ENCODE results near the gene MAGI1.

MAGI1 gene

GRCh38 chr3:65741540-65741939 lies 297.2 kb downstream of the MAGI1 start:
- Histone ChIP-seq H3K4me3 (ENCODE audit: low read depth in 1 of 2, low read length in 1 of 2) (no peak overlapping the region), H3K27me3 (no peaks in the 10 kb centered on the region), H3K9me3 (no peaks in the 10 kb centered on the region), H3K27ac (no peak overlapping the region), H3K4me1 (ENCODE audit: control insufficient read depth in 1 of 2, insufficient read depth in 1 of 2, low read depth in 1 of 2, low read length in 1 of 2) (no peaks in the 10 kb centered on the region), H3K36me3 (no peaks in the 10 kb centered on the region)
- no peak for TF ChIP-seq CTCF (IDR thresholded peaks at IDR 0.05)

- no peaks in the 10 kb centered on the region for H3K9me3 ChIP-seq
- no peaks in the 10 kb centered on the region for H3K27me3 ChIP-seq
- H3K4me1 ChIP-seq (ENCODE audit: control insufficient read depth in 1 of 2, insufficient read depth in 1 of 2, low read depth in 1 of 2, low read length in 1 of 2): no peaks in the 10 kb centered on the region
- no peaks in the 10 kb centered on the region for H3K36me3 ChIP-seq
- no peak overlapping the region for H3K4me3 ChIP-seq (ENCODE audit: low read depth in 1 of 2, low read length in 1 of 2)
- no peak for TF ChIP-seq CTCF (IDR thresholded peaks at IDR 0.05)
- H3K27ac ChIP-seq: no peak overlapping the region
These were observed 298.7 kb downstream of the MAGI1 start for GRCh38 chr3:65739901-65740541.

- no peak overlapping the region for H3K4me3 ChIP-seq (ENCODE audit: low read depth in 1 of 2, low read length in 1 of 2)
- no peaks in the 10 kb centered on the region for H3K4me1 ChIP-seq (ENCODE audit: control insufficient read depth in 1 of 2, insufficient read depth in 1 of 2, low read depth in 1 of 2, low read length in 1 of 2)
- no peaks in the 10 kb centered on the region for H3K36me3 ChIP-seq
- H3K9me3 ChIP-seq: no peaks in the 10 kb centered on the region
- TF ChIP-seq CTCF (IDR thresholded peaks at IDR 0.05): no peak
- H3K27me3 ChIP-seq: no peaks in the 10 kb centered on the region
- no peak overlapping the region for H3K27ac ChIP-seq
These were observed 303.9 kb downstream of the MAGI1 start for GRCh38 chr3:65734792-65735191.

GRCh38 chr3:65734382-65734781 lies 304.3 kb downstream of the MAGI1 start:
- TF ChIP-seq CTCF (IDR thresholded peaks at IDR 0.05): no peak
- Histone ChIP-seq H3K27ac (no peak overlapping the region), H3K4me3 (ENCODE audit: low read depth in 1 of 2, low read length in 1 of 2) (no peak overlapping the region), H3K9me3 (no peaks in the 10 kb centered on the region), H3K4me1 (ENCODE audit: control insufficient read depth in 1 of 2, insufficient read depth in 1 of 2, low read depth in 1 of 2, low read length in 1 of 2) (no peaks in the 10 kb centered on the region), H3K27me3 (no peaks in the 10 kb centered on the region), H3K36me3 (no peaks in the 10 kb centered on the region)

DNA sequence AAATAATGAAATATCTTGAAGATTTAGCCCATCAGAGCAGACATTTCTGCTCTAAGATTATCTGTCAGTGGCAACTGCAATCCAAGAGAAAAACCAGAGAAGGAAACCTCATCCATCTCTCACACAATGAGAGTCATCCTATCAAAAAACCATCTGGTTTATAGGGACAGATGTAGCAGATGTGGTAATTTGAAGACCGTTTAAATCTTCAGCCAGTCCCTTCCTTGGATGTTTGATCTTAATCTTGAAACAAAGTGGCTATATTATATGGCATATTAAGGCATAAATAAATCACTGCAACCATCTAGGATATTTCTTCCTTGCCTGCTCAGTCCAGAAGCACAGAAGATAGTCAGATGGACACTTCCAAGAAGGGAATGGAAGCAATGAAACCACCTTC lies 305.3 kb downstream of the MAGI1 start:
- no peak for TF ChIP-seq CTCF (IDR thresholded peaks at IDR 0.05)
- Histone ChIP-seq H3K4me1 (ENCODE audit: control insufficient read depth in 1 of 2, insufficient read depth in 1 of 2, low read depth in 1 of 2, low read length in 1 of 2) (no peaks in the 10 kb centered on the region), H3K27ac (no peak overlapping the region), H3K9me3 (no peaks in the 10 kb centered on the region), H3K27me3 (no peaks in the 10 kb centered on the region), H3K4me3 (ENCODE audit: low read depth in 1 of 2, low read length in 1 of 2) (no peak overlapping the region), H3K36me3 (no peaks in the 10 kb centered on the region)

Measured in neutrophil (primary cell).